Peyer's patch (tissue), 4 donors: ENCODE data around the gene COPG2.

ENCODE experiments used
- CTCF ChIP-seq, 6 experiments: fragments of 450-650 bp in 4 of 6; fragments of 200-600 bp in 2 of 6; sonication (generic) in 1 of 6; IDR thresholded peaks; one replicate each; pipeline ENCODE4 v1.5.1; 2017 to 2019; ENCODE audit warnings: antibody characterized with exemption in 6 of 6, mild to moderate bottlenecking in 3 of 6, moderate library complexity in 1 of 6
- POLR2A ChIP-seq, 2 donors: fragments of 450-650 bp; IDR thresholded peaks; one replicate each; pipeline ENCODE4 v1.5.1; 2017; ENCODE audit warnings: antibody characterized with exemption in 2 of 2, mild to moderate bottlenecking in 2 of 2, moderate library complexity in 2 of 2

GRCh38 chr7:130461272-130461671, 207.3 kb downstream of the COPG2 start:
- TF ChIP-seq CTCF (IDR thresholded peaks at IDR 0.05) (no peak), POLR2A (IDR thresholded peaks at IDR 0.05) (no peak)
